ENCODE results near the gene PRLHR.
"Not testable (repeated sequence)": the region's sequence is repeated elsewhere in the genome, so short reads cannot be mapped to it uniquely, and the experiment has no call there.

The PRLHR gene

DNA sequence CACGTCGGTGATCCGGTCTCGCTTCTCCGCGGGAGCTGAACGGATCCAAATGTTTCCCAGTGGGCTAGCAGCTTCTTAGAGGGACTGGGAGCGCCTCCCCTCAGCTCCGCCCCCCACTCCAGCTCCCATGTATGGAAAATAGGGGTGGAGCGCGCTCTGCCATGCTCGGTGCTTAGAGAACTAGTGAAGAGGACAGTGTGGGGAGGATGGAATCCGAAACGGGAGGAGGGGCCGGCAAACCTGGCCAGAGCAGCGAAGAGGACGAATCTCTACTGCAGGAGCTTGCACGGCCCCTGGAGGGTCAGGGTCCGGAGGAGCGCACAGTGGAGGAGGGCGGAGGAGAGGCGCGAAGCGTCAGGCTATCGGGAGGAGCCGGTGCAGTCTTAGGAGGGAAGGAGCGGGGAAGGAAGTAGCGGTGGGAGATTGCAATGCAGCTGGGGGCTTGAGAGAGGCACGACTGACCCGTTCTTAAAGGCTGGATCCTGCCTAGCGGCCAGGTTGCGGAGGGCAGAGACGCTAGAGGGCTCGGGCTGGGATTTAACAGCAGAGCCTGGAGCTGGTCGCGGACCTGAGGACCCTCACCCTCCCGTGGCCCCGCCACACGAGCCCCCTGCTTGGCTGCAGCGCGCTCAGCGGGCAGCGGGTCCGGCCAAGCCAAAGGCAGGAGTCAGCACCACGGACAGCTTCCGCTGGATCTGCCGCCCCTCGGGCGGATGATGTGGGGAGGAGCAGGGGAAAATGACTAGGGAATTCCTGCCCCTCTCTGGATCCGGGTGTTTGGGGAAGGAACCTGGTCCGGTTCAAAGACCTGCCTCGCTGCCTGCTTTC, at the start of gene PRLHR:
PRLHR (minus strand) TSS at position 51 of the 828 bp plus-strand sequence. CDS start 404 bp downstream, outside the sequence.
- no peak for DNase-seq (ENCODE audit: low read depth)

DNA sequence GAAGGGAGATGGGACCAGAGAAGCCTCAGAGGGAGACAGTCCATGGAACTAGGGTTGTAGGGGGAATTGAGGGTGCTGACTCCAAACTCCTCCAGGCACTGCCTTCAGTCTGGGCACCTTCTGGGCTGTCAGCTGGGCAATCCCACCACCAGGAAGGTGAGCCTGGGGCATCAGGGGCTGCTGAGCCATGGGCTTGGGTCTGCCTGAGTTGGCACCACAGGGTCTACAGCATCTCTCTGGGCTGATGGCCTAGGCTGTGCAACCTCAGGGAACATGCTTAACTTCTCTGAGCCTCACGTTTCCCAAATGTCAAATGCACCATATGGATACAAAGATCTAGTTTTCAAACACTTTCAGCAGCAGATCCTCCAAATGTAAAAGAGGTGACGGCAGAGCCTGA, 46.8 kb upstream of the PRLHR start:
- DNase-seq (ENCODE audit: low read depth): no peak

DNA sequence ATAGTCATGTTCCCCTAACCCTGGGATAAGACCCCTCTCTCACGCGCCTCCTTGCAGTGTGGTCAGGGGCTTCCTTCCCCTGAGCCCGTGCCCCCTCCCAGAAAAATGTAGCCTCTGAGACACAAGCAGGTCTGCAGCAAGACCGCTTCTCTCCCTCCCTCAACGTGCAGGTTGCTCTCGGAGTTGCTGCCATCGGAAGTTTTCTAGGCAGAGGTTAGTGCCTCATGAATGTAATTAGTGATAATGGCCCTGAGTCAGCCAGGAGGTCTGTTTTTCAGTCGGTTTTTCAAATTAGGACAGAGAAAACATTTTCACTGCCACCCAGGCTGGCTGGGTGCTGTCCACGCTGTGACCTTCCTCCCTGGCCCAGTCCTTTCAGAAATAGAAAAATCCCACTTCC, 43.2 kb upstream of the PRLHR start:
- DNase-seq (ENCODE audit: low read depth): no peak

DNA sequence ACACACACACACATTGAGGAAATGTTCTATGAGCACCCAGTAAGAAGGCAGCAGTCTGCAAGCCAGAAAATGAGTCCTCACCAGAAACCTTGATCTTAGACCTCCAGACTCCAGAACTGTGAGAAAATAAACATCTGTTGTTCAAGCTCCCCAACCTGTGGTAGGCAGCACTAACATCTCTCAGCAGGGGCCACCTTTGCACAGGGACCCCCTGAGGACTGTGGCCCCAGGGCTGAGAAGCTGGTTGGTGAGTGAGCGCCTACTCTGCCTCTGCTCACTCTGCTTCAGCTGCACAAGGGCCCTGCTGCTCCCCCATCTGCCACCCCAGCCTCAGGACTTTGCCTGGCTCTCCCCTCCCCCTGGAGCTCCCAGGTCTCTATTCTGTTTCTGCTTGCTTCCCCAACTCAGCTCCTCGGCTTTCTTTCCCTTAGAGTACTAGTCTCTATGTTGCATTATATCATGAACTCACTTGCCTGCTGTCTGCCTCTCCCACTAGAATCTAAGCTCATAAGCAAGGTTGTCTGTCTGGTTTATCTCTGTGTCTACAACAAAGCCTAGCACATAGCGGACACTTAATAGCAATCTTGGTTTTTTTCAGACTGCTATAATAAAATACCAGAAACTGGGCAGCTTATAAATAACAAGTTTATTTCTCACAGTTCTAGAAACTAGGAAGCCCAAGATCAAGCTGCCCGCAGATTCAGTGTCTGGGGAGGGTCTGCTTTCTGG, 40.4 kb upstream of the PRLHR start:
- DNase-seq (ENCODE audit: low read depth): no peak

DNA sequence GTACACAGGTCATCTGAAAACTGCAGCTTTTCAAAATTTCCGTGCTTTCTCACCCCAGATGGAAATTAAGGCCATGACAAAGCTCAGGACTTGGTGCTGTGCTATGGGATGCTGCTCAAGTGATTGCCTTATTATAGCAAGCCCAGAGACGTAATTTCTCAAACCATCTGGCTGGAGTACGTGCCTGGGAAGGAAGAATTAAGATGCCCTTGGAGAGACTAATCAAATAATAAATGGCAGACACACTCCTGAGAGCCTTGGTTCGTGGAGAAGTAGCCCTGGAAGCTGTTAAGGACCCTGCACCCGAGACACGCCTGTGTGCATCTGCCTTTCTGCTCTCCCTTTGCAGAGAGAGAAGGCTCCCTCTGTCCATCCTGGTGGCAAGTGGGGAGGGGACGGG, 38.3 kb upstream of the PRLHR start:
- no peak for DNase-seq (ENCODE audit: low read depth)

DNA sequence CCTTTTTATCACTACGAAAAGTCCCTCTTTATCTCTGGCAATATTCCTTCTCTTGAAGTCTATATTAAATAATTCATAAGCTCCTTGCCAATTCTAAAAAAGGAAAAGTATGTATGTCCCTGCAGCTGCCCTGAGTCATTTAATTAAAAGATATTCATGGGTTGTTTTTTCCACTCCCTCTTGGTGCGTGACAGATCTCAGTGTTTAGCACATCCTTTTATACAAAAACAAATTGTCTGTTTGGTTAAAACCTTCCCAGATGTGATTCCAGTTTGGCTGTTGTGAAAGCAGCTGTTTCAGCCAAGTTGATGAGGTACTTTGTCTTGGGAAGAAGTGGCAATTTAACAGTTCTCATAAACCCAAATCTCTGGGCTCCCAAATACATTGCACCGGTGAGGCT, 33.8 kb upstream of the PRLHR start:
- DNase-seq (ENCODE audit: low read depth): no peak

DNA sequence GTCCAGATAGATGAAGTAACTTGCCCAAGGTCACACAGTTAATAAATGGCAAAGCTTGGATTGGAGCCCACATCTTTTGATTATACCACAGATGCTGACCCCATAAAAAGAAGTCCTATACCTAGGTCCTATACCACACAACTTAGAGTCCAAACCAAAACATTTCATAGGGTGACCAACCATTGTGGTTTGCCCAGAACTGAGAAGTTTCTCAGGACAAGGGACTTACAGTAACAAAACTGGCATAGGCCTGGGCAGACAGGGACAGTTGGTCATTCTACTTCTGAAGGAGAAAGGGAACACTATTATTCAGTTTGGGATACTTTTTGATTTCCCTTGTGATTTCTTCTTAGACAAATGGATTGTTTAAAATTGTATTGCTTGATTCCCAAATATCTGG, 32.9 kb upstream of the PRLHR start:
- DNase-seq (ENCODE audit: low read depth): no peak

DNA sequence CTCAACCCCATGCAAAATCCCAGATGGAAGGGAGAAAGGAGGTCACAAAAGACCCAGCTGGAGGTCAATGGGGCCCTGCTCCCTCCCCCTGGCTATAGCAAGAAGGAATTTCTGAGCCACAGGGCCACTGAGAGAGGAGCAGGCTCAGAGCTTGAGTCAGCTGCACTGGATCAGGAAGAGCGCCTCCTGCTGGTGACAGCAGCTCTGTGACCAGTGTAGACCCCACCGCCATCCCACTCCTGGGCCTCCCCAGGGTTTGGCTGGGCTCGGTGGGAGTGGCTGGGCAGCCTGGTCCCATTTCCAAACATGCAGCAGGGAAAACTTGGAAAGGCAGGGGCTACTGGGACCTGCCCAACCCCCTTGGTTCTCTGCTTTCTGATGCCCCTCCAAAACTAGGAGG, 31.5 kb upstream of the PRLHR start:
- no peak for DNase-seq (ENCODE audit: low read depth)

DNA sequence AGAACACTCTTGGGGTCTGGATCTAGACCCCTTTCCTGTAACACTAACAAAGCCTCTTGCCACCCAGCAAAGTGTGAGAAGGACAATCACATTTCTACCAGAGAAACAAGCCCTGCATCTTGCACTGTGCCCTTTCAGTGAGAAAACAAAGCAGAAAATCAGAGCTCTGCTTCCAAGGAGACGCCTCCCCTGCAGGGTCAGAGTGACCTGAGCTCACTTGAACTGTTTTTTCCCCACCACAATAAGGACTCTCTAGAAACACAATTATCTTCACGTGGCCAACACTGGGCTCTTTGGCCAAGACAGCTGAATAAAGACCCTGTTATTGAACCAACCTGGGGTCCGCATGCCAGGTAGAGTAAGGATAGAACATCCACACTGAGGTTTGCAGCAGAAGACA, 30.1 kb upstream of the PRLHR start:
- no peak for DNase-seq (ENCODE audit: low read depth)

DNA sequence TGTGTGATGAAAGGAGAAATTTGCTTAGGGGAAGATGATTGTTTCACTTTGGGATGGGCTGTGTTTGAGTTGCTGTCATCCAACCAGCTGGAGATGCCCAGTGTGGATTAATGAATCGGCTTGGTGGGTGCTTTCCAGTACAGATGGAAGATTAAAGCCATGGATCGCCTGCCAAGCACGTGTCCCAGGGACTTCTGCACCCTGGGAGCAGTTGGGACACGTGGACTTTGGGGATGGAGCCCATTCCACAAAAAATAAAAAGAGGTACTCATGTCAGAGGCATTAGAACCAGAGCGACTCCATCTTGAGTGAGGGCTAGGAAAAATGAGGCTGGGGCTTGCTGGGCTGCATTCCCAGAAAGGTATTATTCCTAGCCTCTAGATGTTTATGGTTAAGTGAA, 29.3 kb upstream of the PRLHR start:
- DNase-seq (ENCODE audit: low read depth): no peak

DNA sequence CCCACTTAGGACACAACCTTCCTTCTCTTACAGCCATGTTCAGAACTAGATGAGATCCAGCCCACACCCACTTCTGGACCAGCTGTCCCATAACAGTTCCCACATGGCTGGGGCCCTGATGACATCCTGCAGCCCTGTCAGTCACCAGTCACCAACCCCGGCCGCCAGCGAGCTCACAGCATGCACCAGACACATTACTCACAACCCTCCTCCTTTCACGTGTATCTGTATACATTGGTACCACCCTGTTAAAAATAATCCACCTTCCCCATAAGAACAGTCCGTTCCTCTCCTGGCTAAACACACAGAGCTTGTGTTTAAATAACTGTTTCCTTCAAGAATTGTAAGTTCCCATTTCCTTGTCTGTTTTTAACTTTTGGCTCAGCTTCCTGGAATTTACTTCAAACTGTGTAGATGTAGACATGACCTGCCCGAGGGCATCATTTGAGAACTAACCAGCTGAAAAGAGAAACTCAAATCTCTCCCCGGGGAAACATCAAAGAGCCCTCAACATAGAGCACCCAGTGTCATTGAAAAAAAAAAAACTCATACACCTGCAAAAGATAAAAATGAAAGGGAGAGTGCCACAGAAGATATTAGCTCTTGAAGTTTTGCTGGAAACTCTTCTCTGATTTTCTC, 26.0 kb upstream of the PRLHR start:
- DNase-seq (ENCODE audit: low read depth): no peak

DNA sequence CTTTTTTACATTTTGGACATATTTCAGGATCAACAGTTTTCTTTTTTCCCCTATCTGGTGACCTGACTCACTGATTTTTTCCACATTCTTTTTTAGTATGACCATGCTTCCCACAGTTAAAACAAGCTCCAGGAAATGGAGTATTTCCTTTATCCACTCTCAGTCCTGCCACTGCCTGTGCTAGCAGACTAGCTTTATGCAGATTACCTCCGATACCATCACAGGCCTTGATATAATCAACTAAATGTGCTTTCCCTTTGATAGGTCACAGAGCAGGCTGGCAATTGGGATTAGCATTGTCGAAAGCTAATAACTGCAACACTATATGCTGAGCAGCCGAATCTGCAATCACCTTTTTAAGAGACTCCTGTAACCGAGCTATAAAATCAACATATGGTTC, 18.4 kb upstream of the PRLHR start:
- DNase-seq (ENCODE audit: low read depth): not testable (repeated sequence)

DNA sequence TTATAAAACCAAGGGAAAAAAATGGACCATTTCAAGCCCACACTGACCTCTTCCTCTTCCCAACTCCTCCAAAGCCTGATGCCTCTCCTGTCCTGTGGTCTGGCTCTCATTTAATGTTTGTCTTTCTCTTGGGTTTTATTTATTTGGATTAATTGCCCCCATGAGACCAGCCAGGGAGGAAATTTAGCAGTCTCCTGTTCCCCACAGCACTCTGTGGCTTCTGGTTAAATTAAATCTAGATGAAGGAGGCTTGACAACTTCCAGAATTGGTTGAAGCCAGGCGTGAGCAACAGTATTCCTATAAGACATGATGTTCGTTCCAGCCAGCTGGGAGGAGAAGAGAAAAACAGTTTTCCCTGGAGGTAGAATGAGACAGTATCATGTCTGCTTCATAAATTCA, 15.1 kb upstream of the PRLHR start:
- DNase-seq (ENCODE audit: low read depth): no peak

DNA sequence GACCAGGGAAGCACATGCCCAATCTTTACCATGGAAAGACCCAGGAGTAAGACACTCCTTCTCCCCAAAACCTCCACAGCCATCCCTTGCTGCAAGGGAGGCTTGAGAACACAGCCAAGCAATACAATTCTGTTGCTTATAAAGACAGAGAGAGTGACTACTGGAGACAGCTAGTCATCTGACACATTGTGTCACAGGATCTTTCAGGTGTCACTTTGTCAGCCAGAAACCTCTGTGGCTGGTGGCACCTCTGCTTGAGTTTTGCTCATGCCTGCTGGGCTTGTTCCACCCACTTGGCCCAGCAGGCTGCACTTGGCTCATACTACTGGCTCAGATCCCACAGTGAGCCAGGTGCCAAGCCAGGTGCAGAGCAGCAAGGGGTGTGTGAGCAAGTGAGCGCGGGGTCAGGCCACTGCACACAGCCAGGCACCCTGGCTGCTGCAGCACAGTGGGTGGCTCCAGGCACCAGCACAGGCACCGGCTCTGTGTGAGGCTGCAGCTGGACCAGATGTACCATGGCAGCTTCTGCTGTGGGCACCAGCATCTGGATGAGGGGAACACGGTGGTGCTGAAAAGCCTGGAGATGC, 12.4 kb upstream of the PRLHR start:
- DNase-seq (ENCODE audit: low read depth): no peak

DNA sequence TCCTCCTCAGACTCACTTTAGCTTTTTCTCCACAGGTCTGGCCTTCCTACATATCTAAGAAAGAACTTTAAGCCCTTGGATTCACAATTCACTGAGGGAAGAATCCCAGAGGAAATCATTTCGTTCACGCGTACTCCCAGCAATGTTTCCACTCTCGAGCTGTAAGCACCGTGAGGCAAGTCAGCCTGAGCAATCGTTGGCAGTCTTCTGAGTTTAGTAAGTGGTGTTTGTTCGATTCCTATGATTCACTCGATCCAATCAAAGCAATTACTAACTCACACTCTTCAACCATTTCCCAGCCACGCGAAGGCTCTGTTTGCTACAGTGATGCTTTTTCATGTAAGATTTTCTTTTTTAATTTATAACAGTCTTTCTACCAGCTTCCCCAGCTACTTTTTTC, 10.2 kb upstream of the PRLHR start:
- DNase-seq (ENCODE audit: low read depth): no peak

DNA sequence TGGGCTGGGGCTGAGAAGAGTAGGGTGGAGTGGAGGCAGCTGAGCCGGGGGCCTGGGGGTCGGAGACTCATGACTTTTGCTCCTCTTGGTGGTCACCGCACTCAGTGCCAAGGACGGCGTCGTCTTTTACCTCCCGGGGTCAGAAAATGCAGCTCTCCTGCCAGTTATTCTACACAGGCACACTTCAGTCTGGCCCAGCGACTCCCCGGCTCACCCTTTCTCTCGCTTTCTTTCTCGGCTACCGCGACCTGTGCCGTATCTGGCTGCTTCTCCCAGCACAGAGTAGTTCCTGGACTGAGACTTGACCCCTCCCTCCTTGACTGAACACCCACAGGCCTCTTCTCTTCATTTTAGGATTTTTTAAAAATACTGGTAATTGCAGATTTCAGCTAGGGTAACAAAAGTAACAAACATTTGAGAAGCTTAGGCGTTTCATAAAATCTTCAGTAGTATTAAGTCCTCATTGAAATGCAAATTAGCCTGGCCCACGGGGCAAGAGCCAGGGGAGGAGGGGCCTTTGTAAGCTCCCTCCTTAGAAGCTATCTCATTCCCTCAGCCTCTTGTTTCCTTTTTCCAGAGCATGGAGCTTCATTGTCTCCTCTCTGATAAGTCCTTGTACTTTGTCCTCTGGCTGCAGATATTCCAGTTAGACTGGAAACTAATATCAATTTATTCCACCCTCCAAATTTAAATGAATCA, 1.1 kb upstream of the PRLHR start:
- DNase-seq (ENCODE audit: low read depth): no peak

DNA sequence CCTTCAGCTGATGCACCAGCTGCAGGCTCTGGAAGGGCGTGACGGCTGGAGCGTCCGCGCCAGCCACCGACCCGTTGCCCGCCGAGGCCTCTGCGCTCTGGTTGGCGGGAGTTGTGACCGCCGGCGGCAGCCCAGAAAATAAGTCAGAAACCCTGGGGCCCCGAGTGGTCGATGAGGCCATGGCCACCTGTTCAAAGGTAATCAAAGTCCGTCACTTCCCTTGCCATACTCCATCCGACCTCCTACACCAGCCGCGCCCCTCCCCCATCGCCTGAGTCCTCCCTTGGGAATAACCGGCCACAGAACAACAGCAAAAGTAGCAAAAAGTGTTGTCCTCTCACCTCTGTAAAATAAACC, 406 bp downstream of the PRLHR start:
- no peak for DNase-seq (ENCODE audit: low read depth)

DNA sequence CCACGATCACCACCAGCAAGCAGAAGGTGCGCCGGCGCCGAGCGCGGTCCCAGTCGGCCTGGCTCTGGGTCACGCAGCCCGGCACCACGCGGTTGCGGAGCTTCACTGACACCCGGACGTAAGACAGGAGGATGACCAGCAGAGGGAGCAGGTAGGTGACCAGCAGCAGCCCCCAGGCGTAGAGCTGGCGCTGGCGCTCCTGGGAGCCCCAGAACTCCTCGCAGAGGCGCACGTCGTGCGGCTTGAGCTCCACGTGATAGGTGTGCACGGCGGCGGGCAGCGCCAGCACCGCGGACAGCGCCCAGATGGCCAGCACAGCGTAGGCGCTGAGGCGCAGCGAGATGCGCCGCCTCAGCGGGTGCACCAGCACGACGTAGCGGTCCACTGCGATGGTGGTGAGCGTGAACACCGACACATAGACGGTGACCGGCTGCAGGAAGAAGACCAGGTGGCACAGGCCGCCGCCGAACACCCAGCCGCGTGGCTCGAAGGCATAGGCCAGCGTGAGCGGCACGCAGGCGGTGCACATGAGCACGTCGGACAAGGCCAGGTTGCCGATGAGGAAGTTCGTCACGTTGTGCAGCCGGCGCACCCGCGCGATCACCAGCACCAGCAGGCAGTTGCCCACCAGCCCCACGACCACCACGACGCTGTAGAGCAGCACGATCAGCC, 920 bp downstream of the PRLHR start:
- peak; percentile 10 for DNase-seq (ENCODE audit: low read depth)

DNA sequence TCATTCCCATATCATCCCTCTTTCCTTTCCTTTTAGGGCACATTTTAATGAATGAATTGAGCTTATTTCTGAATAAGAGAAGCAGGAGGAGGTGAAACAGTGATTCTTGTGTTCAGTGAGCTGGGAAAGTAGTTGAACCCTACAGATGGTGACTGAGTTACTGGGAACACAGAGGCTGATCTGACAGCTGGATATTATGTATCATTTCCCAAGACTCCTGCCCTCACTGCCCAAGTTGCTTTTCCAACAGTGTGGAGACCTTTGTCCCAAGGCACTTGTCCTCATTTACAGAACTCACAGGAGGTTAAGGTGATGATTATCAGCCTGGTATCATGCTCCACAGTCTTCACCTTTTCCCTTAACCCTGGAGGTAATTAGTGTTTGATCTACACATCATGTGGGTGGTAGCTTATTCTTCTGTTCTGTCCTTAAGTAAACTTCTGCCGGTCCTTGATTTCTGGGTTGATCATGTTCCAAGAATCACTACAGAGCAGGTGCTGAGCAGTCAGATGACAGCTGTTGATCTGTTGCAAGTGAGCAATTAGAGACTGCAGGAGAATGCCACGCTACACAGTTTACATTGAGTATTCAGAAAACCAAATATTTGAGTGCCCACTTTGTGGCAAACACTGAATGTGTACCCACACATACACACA, 2.6 kb downstream of the PRLHR start:
- no peak for DNase-seq (ENCODE audit: low read depth)

DNA sequence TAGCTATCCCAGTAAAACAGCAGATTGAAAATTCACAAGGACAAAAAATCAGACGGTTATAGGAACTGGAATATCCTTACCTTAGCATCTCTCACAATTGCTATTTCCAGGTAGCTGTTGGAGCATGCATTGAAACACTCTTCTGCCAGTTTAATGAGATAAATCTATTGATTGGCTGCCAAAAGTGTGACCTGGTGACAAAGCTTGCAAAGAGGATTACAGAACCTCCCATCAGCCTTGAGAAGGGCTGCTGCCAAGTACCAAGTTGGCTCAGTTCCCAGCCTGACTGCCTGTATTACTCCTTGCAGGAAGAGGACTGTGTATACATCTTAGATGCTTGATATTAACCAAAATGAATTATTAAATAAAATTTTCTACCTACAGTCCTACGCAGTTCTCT, 5.1 kb downstream of the PRLHR start:
- DNase-seq (ENCODE audit: low read depth): no peak
